GM15510 (cell line): ENCODE results near the gene MORN5.

ENCODE experiments used
- POLR2A ChIP-seq: IDR thresholded peaks from 3 replicates; pipeline ENCODE4 v1.6.1; 2011; ENCODE audit warnings: borderline replicate concordance; ENCODE audit not compliant: insufficient read length; ENCODE audit errors: extremely low read depth

The MORN5 gene

GRCh38 chr9:122191584-122191983 lies 31.9 kb downstream of the MORN5 start:
- TF ChIP-seq POLR2A: no peak

- TF ChIP-seq POLR2A: no peak
Observed at GRCh38 chr9:122192261-122192875, 32.7 kb downstream of the MORN5 start.

GRCh38 chr9:122192914-122193525 lies 33.3 kb downstream of the MORN5 start:
- TF ChIP-seq POLR2A: no peak

GRCh38 chr9:122193651-122194050 lies 33.9 kb downstream of the MORN5 start:
- no peak for TF ChIP-seq POLR2A

GRCh38 chr9:122195875-122196274 lies 36.2 kb downstream of the MORN5 start:
- no peak for TF ChIP-seq POLR2A

- no peak for TF ChIP-seq POLR2A
Observed at GRCh38 chr9:122197426-122197825, 37.7 kb downstream of the MORN5 start.

GRCh38 chr9:122197882-122198281 lies 38.2 kb downstream of the MORN5 start:
- no peak for TF ChIP-seq POLR2A

- TF ChIP-seq POLR2A: no peak
Observed at GRCh38 chr9:122200960-122201595, 41.4 kb downstream of the MORN5 start.

GRCh38 chr9:122201641-122202040 lies 41.9 kb downstream of the MORN5 start:
- TF ChIP-seq POLR2A: no peak

GRCh38 chr9:122202111-122202510 lies 42.4 kb downstream of the MORN5 start:
- no peak for TF ChIP-seq POLR2A

GRCh38 chr9:122204055-122204454 lies 44.3 kb downstream of the MORN5 start:
- no peak for TF ChIP-seq POLR2A

GRCh38 chr9:122204491-122204890 lies 44.8 kb downstream of the MORN5 start:
- TF ChIP-seq POLR2A: no peak

GRCh38 chr9:122205176-122205575 lies 45.5 kb downstream of the MORN5 start:
- TF ChIP-seq POLR2A: no peak

- TF ChIP-seq POLR2A: no peak
Observed at GRCh38 chr9:122206118-122207046, 46.7 kb downstream of the MORN5 start.

GRCh38 chr9:122207096-122207495 lies 47.4 kb downstream of the MORN5 start:
- TF ChIP-seq POLR2A: no peak
